Measurements from ENCODE around the gene FTCD. TPM values are rescaled to one million over a fixed set of nuclear protein-coding genes. Genes with fewer than 3 reads are reported as not detected.

FTCD gene
- polyA plus RNA-seq, 3 donors: not detected

GRCh38 chr21:46150491-46151121, 4.8 kb downstream of the FTCD start:
- H3K4me3 Mint-ChIP-seq: no peak overlapping the region
- Histone ChIP-seq H3K9me3 (replicated peaks in 1 of 2; ENCODE audit: control insufficient read depth in 1 of 2, insufficient read depth in 1 of 2, low read length in 2 of 2) (no peaks in the 10 kb centered on the region), H3K9ac (ENCODE audit: insufficient read depth, low read length, poor library complexity, severe bottlenecking) (no peak overlapping the region), H3K27ac (ENCODE audit: low read depth in 1 of 2, low read length in 2 of 2) (no peak overlapping the region), H3K4me2 (replicated peaks; ENCODE audit: extremely low read depth, low read length, poor library complexity, severe bottlenecking) (no peak overlapping the region), H3K36me3 (replicated peaks in 1 of 2; ENCODE audit: control insufficient read depth in 1 of 2, insufficient read depth in 2 of 2, low read length in 2 of 2) (no peaks in the 10 kb centered on the region), H3K4me1 (ENCODE audit: control insufficient read depth in 1 of 2, insufficient read depth in 2 of 2, low read length in 2 of 2) (no peaks in the 10 kb centered on the region), H3K79me2 (ENCODE audit: insufficient read depth, low read length) (no peaks in the 10 kb centered on the region), H3K27me3 (ENCODE audit: control insufficient read depth in 2 of 2, insufficient read depth in 2 of 2, low read length in 2 of 2) (no peaks in the 10 kb centered on the region), H2AFZ (ENCODE audit: insufficient read depth, low read depth, low read length, poor library complexity, severe bottlenecking) (no peak overlapping the region), H3K4me3 (replicated peaks in 1 of 3; ENCODE audit: low read depth in 2 of 3, low read length in 3 of 3) (no peak overlapping the region), H4K20me1 (ENCODE audit: insufficient read depth, low read length) (no peaks in the 10 kb centered on the region)
- no peak for TF ChIP-seq CTCF (IDR thresholded peaks at IDR 0.05)
- DNase-seq: no peak
- H3K27me3 Mint-ChIP-seq (ENCODE audit: low read depth in 3 of 3): peaks cover 0 to 2% (median 2%) of the 10 kb centered on the region in 3 donors
- H3K9me3 Mint-ChIP-seq: no peaks in the 10 kb centered on the region
- intact Hi-C loops (cut with micrococcal nuclease): no loop called here
- no peaks in the 10 kb centered on the region for H3K36me3 Mint-ChIP-seq
- no peak overlapping the region for H3K27ac Mint-ChIP-seq
- no peaks in the 10 kb centered on the region for H3K4me1 Mint-ChIP-seq
- 97% methylated on average over 16 of the region's 24 CpGs for WGBS (ENCODE audit: insufficient coverage)

DNA sequence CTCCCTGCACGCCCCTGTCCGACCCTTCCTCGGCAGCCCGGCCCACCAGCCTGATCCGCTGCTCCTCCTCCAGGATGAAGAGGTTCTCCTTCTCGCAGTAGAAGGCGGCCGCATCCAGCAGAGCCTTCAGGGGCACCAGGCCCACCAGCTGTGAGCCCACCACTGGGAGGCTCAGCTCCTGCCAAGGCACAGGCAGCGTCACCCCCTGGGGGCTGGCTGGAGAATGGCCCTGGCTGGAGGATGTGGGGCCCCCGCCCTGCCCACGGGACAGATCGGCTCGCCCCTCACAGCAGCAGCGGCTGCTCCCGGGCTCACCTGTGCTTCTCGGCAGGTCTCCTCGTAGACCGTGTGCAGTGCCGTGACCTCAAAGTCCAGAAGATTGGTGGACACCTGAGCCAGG, 5.3 kb downstream of the FTCD start:
- H3K27ac ChIP-seq (ENCODE audit: low read depth in 1 of 2, low read length in 2 of 2): no peak overlapping the region
- no peak for TF ChIP-seq CTCF (IDR thresholded peaks at IDR 0.05)
- H4K20me1 ChIP-seq (ENCODE audit: insufficient read depth, low read length): no peaks in the 10 kb centered on the region
- intact Hi-C loops (cut with micrococcal nuclease): no loop called here
- peaks cover 0 to 2% (median 2%) of the 10 kb centered on the region in 3 donors for H3K27me3 Mint-ChIP-seq (ENCODE audit: low read depth in 3 of 3)
- 94% methylated on average over 19 of the region's 19 CpGs for WGBS (ENCODE audit: insufficient coverage)
- no peak overlapping the region for H3K9ac ChIP-seq (ENCODE audit: insufficient read depth, low read length, poor library complexity, severe bottlenecking)
- H3K4me3 ChIP-seq (replicated peaks in 1 of 3; ENCODE audit: low read depth in 2 of 3, low read length in 3 of 3): no peak overlapping the region
- no peaks in the 10 kb centered on the region for H3K4me1 Mint-ChIP-seq
- H3K9me3 ChIP-seq (replicated peaks in 1 of 2; ENCODE audit: control insufficient read depth in 1 of 2, insufficient read depth in 1 of 2, low read length in 2 of 2): no peaks in the 10 kb centered on the region
- H3K36me3 ChIP-seq (replicated peaks in 1 of 2; ENCODE audit: control insufficient read depth in 1 of 2, insufficient read depth in 2 of 2, low read length in 2 of 2): no peaks in the 10 kb centered on the region
- H3K9me3 Mint-ChIP-seq: no peaks in the 10 kb centered on the region
- H3K4me1 ChIP-seq (ENCODE audit: control insufficient read depth in 1 of 2, insufficient read depth in 2 of 2, low read length in 2 of 2): no peaks in the 10 kb centered on the region
- H2AFZ ChIP-seq (ENCODE audit: insufficient read depth, low read depth, low read length, poor library complexity, severe bottlenecking): no peak overlapping the region
- no peak overlapping the region for H3K27ac Mint-ChIP-seq
- DNase-seq: no peak
- H3K4me2 ChIP-seq (replicated peaks; ENCODE audit: extremely low read depth, low read length, poor library complexity, severe bottlenecking): no peak overlapping the region
- no peak overlapping the region for H3K4me3 Mint-ChIP-seq
- no peaks in the 10 kb centered on the region for H3K36me3 Mint-ChIP-seq
- H3K27me3 ChIP-seq (ENCODE audit: control insufficient read depth in 2 of 2, insufficient read depth in 2 of 2, low read length in 2 of 2): no peaks in the 10 kb centered on the region
- H3K79me2 ChIP-seq (ENCODE audit: insufficient read depth, low read length): no peaks in the 10 kb centered on the region

Data from CD14-positive monocyte (primary cell).